ENCODE results near the gene RNF121.
A peak's percentile ranks its signal among the peaks of the same experiment; 100 is the strongest.

RNF121 gene

GRCh38 chr11:71998061-71998460 lies 69.2 kb downstream of the RNF121 start:
- TF ChIP-seq Cebpa-rat (IDR thresholded peaks at IDR 0.05): no peak
- peaks cover 19 to 55% (median 34%) of the 10 kb centered on the region in 11 experiments for H3K36me3 ChIP-seq
- peaks cover 4 to 33% (median 18%) of the 10 kb centered on the region in 11 experiments; a peak in 19 of 22 replicates for H4K20me1 ChIP-seq
- peaks cover 17 to 67% (median 24%) of the 10 kb centered on the region in 10 experiments for H3K4me1 ChIP-seq
- H3K9me3 ChIP-seq (replicated peaks in 1 of 11): peaks cover 0 to 8% (median 0%) of the 10 kb centered on the region in 11 experiments; a peak in 2 of 22 replicates
- peak overlapping the region in 9 of 11 experiments; percentile 63 to 91 (median 74); a peak in 18 of 22 replicates for H3K4me2 ChIP-seq
- no peak overlapping the region for H3K9ac ChIP-seq
- H3K27me3 ChIP-seq: no peaks in the 10 kb centered on the region
- H3K4me3 ChIP-seq: no peak overlapping the region
- H3K27ac ChIP-seq: peak overlapping the region in 5 of 11 experiments; percentile 41 to 69 (median 56); a peak in 3 of 22 replicates

GRCh38 chr11:71998649-71999310 lies 69.9 kb downstream of the RNF121 start, which contains the start of gene IL18BP:
IL18BP (plus strand) TSS chr11:71998909; CDS start chr11:71999985, 1,076 bp downstream.
- Histone ChIP-seq H3K4me3 (peak within 1 kb of the TSS in 1 of 10 experiments; percentile 8; a peak in 2 of 20 replicates), H3K27me3 (no peaks in the 10 kb centered on the region), H3K4me2 (peak within 1 kb of the TSS; percentile 63 to 91 (median 74)), H3K27ac (peak within 1 kb of the TSS; percentile 22 to 69 (median 56); a peak in 20 of 22 replicates), H4K20me1 (peaks cover 12 to 40% (median 26%) of the 10 kb centered on the region in 11 experiments; a peak in 20 of 22 replicates), H3K36me3 (peaks cover 26 to 62% (median 41%) of the 10 kb centered on the region in 11 experiments), H3K4me1 (peaks cover 17 to 60% (median 24%) of the 10 kb centered on the region in 10 experiments), H3K9ac (peak within 1 kb of the TSS in 1 of 11 experiments; percentile 32; a peak in 1 of 22 replicates), H3K9me3 (replicated peaks in 1 of 11) (peaks cover 0 to 8% (median 0%) of the 10 kb centered on the region in 11 experiments; a peak in 2 of 22 replicates)
- no peak for TF ChIP-seq Cebpa-rat (IDR thresholded peaks at IDR 0.05)

GRCh38 chr11:71999362-71999761 lies 70.5 kb downstream of the RNF121 start:
- Histone ChIP-seq H3K4me3 (0 out of 20 replicates have a peak overlapping the region, but pooled peaks of 1 of the 10 experiments have one; percentile 8), H4K20me1 (peaks cover 17 to 46% (median 31%) of the 10 kb centered on the region in 11 experiments; a peak in 21 of 22 replicates), H3K36me3 (peaks cover 32 to 68% (median 47%) of the 10 kb centered on the region in 11 experiments), H3K9me3 (replicated peaks in 1 of 11) (peaks cover 0 to 3% (median 0%) of the 10 kb centered on the region in 11 experiments; a peak in 2 of 22 replicates), H3K27me3 (no peaks in the 10 kb centered on the region), H3K27ac (peak overlapping the region in 10 of 11 experiments; percentile 22 to 69 (median 50); a peak in 16 of 22 replicates), H3K9ac (no peak overlapping the region; a peak in 1 of 22 replicates), H3K4me1 (peaks cover 17 to 54% (median 24%) of the 10 kb centered on the region in 10 experiments), H3K4me2 (peak overlapping the region; percentile 63 to 91 (median 74))
- no peak for TF ChIP-seq Cebpa-rat (IDR thresholded peaks at IDR 0.05)

- H3K9me3 ChIP-seq (replicated peaks in 1 of 11): no peaks in the 10 kb centered on the region
- no peaks in the 10 kb centered on the region for H3K27me3 ChIP-seq
- no peak overlapping the region for H3K4me3 ChIP-seq
- H3K4me2 ChIP-seq: peak overlapping the region; percentile 63 to 91 (median 74); a peak in 18 of 22 replicates
- peaks cover 36 to 69% (median 51%) of the 10 kb centered on the region in 11 experiments for H3K36me3 ChIP-seq
- H3K4me1 ChIP-seq: peaks cover 17 to 50% (median 24%) of the 10 kb centered on the region in 10 experiments
- no peak overlapping the region for H3K9ac ChIP-seq
- peak overlapping the region in 5 of 11 experiments; percentile 23 to 69 (median 65); a peak in 3 of 22 replicates for H3K27ac ChIP-seq
- H4K20me1 ChIP-seq: peaks cover 21 to 50% (median 36%) of the 10 kb centered on the region in 11 experiments; a peak in 21 of 22 replicates
- no peak for TF ChIP-seq Cebpa-rat (IDR thresholded peaks at IDR 0.05)
Observed at GRCh38 chr11:71999798-72000197, 71.0 kb downstream of the RNF121 start.

GRCh38 chr11:72000202-72000867 lies 71.5 kb downstream of the RNF121 start:
- Histone ChIP-seq H3K27me3 (no peaks in the 10 kb centered on the region), H3K9ac (no peak overlapping the region), H3K9me3 (replicated peaks in 1 of 11) (no peaks in the 10 kb centered on the region), H3K4me2 (0 out of 22 replicates have a peak overlapping the region, but pooled peaks of 2 of the 11 experiments have one; percentile 70 to 74), H3K27ac (no peak overlapping the region), H3K4me3 (no peak overlapping the region), H3K36me3 (peaks cover 41 to 69% (median 56%) of the 10 kb centered on the region in 11 experiments), H4K20me1 (peaks cover 26 to 56% (median 41%) of the 10 kb centered on the region in 11 experiments; a peak in 21 of 22 replicates), H3K4me1 (peaks cover 17 to 49% (median 24%) of the 10 kb centered on the region in 10 experiments)
- TF ChIP-seq Cebpa-rat (IDR thresholded peaks at IDR 0.05): no peak

GRCh38 chr11:72001285-72001684 lies 72.4 kb downstream of the RNF121 start:
- Histone ChIP-seq H3K4me2 (no peak overlapping the region), H3K4me3 (no peak overlapping the region), H4K20me1 (peaks cover 36 to 65% (median 51%) of the 10 kb centered on the region in 11 experiments), H3K9ac (no peak overlapping the region), H3K36me3 (peaks cover 51 to 75% (median 66%) of the 10 kb centered on the region in 11 experiments), H3K4me1 (peaks cover 17 to 42% (median 24%) of the 10 kb centered on the region in 10 experiments), H3K9me3 (replicated peaks in 1 of 11) (no peaks in the 10 kb centered on the region), H3K27ac (no peak overlapping the region), H3K27me3 (no peaks in the 10 kb centered on the region)
- TF ChIP-seq Cebpa-rat (IDR thresholded peaks at IDR 0.05): no peak

- no peak overlapping the region for H3K4me3 ChIP-seq
- peaks cover 58 to 76% (median 67%) of the 10 kb centered on the region in 11 experiments for H3K36me3 ChIP-seq
- H3K4me1 ChIP-seq: peaks cover 17 to 35% (median 24%) of the 10 kb centered on the region in 10 experiments
- H3K9ac ChIP-seq: no peak overlapping the region
- H3K27me3 ChIP-seq: no peaks in the 10 kb centered on the region
- H3K4me2 ChIP-seq: no peak overlapping the region
- H3K27ac ChIP-seq: no peak overlapping the region
- H4K20me1 ChIP-seq: peaks cover 43 to 72% (median 58%) of the 10 kb centered on the region in 11 experiments
- no peak for TF ChIP-seq Cebpa-rat (IDR thresholded peaks at IDR 0.05)
- H3K9me3 ChIP-seq (replicated peaks in 1 of 11): no peaks in the 10 kb centered on the region
Observed at GRCh38 chr11:72001834-72002591, 73.2 kb downstream of the RNF121 start.
